ENCODE measurements around the gene PTPRD.

The PTPRD gene

GRCh38 chr9:8265281-8265680 lies 2347.5 kb downstream of the PTPRD start:
- no peak for DNase-seq

Data from NCI-H510A (cell line).